Keratinocyte (primary cell): ENCODE data around the gene ALK.

Experiments
- EZH2 ChIP-seq: IDR thresholded peaks from one replicate; pipeline ENCODE4 v1.6.1; 2012; ENCODE audit warnings: inconsistent platforms, mild to moderate bottlenecking, low read length, moderate library complexity
- TF ChIP-seq, protein P1 (sequence below), 3 experiments: IDR thresholded peaks in 1 of 3; conservative IDR thresholded peaks in 1 of 3; optimal IDR thresholded peaks in 1 of 3; 2 replicates in 2 of 3; 3 replicates in 1 of 3; pipeline versions ENCODE3 to v1.5.1; 2011; ENCODE audit warnings: low read length in 3 of 3, mild to moderate bottlenecking in 3 of 3, moderate library complexity in 2 of 3, control low read depth in 1 of 3, inconsistent platforms in 1 of 3; ENCODE audit not compliant: insufficient read depth in 2 of 3; ENCODE audit errors: extremely low read depth in 1 of 3

GRCh38 chr2:29206941-29207340 lies 714.4 kb downstream of the ALK start:
- TF ChIP-seq, protein P1, sequence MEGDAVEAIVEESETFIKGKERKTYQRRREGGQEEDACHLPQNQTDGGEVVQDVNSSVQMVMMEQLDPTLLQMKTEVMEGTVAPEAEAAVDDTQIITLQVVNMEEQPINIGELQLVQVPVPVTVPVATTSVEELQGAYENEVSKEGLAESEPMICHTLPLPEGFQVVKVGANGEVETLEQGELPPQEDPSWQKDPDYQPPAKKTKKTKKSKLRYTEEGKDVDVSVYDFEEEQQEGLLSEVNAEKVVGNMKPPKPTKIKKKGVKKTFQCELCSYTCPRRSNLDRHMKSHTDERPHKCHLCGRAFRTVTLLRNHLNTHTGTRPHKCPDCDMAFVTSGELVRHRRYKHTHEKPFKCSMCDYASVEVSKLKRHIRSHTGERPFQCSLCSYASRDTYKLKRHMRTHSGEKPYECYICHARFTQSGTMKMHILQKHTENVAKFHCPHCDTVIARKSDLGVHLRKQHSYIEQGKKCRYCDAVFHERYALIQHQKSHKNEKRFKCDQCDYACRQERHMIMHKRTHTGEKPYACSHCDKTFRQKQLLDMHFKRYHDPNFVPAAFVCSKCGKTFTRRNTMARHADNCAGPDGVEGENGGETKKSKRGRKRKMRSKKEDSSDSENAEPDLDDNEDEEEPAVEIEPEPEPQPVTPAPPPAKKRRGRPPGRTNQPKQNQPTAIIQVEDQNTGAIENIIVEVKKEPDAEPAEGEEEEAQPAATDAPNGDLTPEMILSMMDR (optimal IDR thresholded peaks at IDR 0.05 in 1 of 3, IDR thresholded peaks at IDR 0.05 in 1 of 3, conservative IDR thresholded peaks at IDR 0.05 in 1 of 3; ENCODE audit: extremely low read depth in 1 of 3, insufficient read depth in 2 of 3, low read length in 3 of 3), result peak in 1 of 3 experiments; percentile 24
- TF ChIP-seq EZH2, result no peak
